GM20000 (cell line): Measurements from ENCODE around the gene SON.

Experiments used
- DNase-seq: peaks from one replicate; pipeline ENCODE4 v3.0.0; 2012; ENCODE audit warnings: low spot score
- TF ChIP-seq, protein P1 (sequence below): IDR thresholded peaks from 2 replicates; pipeline ENCODE4 v1.5.1; 2012; ENCODE audit warnings: mild to moderate bottlenecking, control low read depth; ENCODE audit errors: extremely low read depth, missing control alignments

The SON gene

GRCh38 chr21:33512481-33512880 is 30.4 kb upstream of the SON start:
- DNase-seq = no peak
- TF ChIP-seq, protein P1, sequence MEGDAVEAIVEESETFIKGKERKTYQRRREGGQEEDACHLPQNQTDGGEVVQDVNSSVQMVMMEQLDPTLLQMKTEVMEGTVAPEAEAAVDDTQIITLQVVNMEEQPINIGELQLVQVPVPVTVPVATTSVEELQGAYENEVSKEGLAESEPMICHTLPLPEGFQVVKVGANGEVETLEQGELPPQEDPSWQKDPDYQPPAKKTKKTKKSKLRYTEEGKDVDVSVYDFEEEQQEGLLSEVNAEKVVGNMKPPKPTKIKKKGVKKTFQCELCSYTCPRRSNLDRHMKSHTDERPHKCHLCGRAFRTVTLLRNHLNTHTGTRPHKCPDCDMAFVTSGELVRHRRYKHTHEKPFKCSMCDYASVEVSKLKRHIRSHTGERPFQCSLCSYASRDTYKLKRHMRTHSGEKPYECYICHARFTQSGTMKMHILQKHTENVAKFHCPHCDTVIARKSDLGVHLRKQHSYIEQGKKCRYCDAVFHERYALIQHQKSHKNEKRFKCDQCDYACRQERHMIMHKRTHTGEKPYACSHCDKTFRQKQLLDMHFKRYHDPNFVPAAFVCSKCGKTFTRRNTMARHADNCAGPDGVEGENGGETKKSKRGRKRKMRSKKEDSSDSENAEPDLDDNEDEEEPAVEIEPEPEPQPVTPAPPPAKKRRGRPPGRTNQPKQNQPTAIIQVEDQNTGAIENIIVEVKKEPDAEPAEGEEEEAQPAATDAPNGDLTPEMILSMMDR = no peak

GRCh38 chr21:33514229-33514628 is 28.6 kb upstream of the SON start:
- TF ChIP-seq, protein P1 = no peak
- DNase-seq = no peak

DNA sequence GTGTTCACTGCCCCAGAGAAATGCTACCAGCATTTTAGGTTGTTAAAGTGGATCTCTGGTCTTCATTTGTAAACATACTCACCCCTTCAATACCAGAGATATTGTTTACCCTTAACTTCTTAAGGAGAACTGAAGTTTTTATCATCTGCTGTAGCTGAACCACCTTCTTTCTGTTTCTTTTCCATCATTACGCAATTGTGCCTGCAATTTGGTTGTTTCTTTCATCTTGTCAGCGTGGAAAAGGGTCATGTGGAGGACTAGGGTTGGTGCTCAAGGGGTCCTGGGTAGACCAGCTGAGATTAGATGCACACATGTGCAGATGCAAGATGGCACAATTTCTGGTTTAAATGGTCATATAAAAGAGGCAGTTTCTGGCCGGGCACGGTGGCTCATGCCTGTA is 23.9 kb upstream of the SON start:
- TF ChIP-seq, protein P1 = no peak

GRCh38 chr21:33522297-33522952 is 20.4 kb upstream of the SON start:
- DNase-seq = no peak
- TF ChIP-seq, protein P1 = no peak

More for the DNA sequence above, 23.9 kb upstream of the SON start:
- no peak for DNase-seq

- TF ChIP-seq, protein P1 = no peak
- no peak for DNase-seq
These were observed 19.9 kb upstream of the SON start for GRCh38 chr21:33522953-33523349.

DNA sequence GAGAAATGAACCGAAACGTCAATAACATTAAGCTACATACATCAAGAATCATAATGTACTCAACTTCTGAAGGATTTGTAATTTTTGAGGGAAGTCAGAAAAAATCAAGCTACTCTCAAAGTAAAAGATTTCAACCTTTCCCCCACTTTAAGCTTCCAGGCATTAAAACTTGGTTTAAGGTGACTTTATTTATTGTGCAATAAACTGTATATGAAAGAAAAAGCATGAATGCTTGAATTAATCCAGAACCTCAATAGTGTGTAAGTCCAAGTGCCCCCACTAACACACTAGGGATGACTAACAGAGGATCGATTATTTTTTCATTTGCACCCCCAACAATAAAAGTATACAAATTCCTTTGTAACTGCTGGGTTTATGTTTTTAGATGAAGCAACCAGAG is 11.8 kb upstream of the SON start:
- TF ChIP-seq, protein P1 = no peak
- DNase-seq = no peak

GRCh38 chr21:33537212-33537611 is 5.6 kb upstream of the SON start:
- DNase-seq = no peak
- TF ChIP-seq, protein P1 = no peak
